ENCODE data around the gene TLE1. TPM values are rescaled to one million over a fixed set of nuclear protein-coding genes. Genes with fewer than 3 reads are reported as not detected.

The TLE1 gene
- total RNA-seq, 1 donor from 2014 or later: 124 TPM

DNA sequence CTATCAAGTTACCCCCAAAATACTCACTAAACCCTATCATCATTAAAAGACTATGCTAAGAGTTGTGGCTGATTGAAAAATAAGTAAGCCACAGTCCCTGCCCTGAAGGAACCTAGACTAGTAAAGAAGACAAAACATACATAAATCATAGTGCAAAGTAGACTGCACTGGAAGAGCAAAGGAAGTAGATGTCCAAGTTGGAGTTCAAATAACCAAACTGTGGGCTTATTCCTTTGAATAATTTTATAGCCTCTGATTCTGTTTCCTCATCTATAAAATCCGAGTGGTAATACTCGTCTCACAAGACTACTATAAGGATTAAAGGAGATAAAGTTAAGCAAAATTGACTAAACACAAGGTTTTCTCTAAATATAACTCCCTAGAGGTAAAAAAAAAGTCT is 140.4 kb downstream of the TLE1 start:
- no peak overlapping the region for H3K4me3 ChIP-seq (ENCODE audit: low read depth, low read length)
- no peak for DNase-seq (ENCODE audit: low read depth)
- no peak for TF ChIP-seq CTCF (conservative IDR thresholded peaks at IDR 0.05; ENCODE audit: low read depth, low read length)

DNA sequence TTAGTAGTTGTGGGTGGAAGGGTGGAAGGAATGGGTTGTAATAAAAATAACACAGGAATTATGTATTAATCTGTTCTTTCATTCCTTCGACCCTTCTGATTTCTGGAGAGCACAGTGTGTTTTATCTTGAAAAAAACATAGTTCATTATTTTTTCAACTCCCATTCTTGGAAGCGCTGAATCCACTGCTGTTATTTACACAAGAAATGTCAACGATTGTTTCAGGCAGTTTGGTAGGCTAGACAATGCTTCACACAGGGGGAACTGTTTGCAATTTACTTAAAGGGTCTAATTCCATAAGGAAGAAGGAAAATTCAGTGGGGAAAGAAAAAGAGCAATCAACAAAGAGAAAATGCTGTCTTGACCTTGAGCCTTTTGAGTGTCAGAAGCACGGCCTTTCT is 142.9 kb downstream of the TLE1 start:
- no peak for TF ChIP-seq CTCF (conservative IDR thresholded peaks at IDR 0.05; ENCODE audit: low read depth, low read length)
- no peak overlapping the region for H3K4me3 ChIP-seq (ENCODE audit: low read depth, low read length)
- no peak for DNase-seq (ENCODE audit: low read depth)

DNA sequence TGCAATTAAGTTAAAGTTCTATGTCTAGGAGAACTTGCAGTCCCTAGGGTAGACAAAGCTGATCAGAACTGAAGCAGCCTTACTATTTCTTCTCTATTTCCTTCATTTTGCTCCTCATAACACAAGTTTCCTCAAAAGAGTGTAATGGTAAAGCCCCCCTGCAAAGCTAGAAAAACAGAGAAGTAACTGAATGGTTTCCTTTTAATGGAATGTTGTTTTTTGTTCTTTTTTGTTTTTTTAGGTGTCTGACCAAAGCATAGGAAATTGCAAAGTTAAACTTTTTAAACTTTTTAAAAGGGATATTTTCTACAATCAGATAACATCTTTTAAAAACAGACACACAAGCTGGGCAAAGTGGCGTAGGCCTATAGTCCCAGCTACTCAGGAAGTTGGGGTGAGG is 145.7 kb downstream of the TLE1 start:
- DNase-seq (ENCODE audit: low read depth): no peak
- no peak overlapping the region for H3K4me3 ChIP-seq (ENCODE audit: low read depth, low read length)
- no peak for TF ChIP-seq CTCF (conservative IDR thresholded peaks at IDR 0.05; ENCODE audit: low read depth, low read length)

DNA sequence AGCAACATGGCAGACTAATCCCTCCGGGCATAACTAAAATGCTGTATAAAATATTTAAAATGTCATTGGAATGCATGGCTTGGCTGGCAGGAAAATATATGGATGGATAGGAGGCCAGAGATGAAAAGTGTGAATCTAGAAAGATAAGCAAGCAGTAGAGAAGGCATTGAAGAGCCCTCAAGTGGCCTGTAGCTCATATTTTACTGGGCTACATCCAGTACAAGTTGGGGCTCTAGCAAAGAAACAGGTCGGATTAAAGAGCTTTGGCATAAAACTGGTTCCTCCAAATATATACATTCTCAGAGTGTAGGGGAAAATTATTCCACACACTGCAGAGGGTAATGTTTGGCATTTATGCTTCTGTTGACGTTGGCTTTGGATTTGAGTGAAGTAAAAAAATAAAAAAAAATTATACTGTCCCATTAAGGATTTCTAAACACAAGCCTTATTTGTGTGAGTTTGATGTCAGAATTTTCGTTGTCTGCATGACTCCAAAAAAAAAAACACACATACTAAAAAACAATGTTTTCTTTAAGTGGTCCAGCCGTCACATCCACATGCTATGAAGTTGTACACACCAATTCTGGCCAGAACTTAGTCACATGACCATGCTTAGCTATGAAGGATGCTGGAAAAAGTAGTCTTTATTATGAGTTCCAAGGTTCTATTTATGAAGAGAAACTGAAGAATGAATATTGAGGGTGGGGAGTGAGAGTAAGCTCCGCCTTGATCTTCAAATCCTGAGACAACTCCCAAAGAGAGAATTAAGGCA is 147.0 kb downstream of the TLE1 start:
- no peak for DNase-seq (ENCODE audit: low read depth)
- TF ChIP-seq CTCF (conservative IDR thresholded peaks at IDR 0.05; ENCODE audit: low read depth, low read length): no peak
- H3K4me3 ChIP-seq (ENCODE audit: low read depth, low read length): no peak overlapping the region

GRCh38 chr9:81540142-81540710 is 149.1 kb downstream of the TLE1 start:
- H3K4me3 ChIP-seq (ENCODE audit: low read depth, low read length): no peak overlapping the region
- no peak for TF ChIP-seq CTCF (conservative IDR thresholded peaks at IDR 0.05; ENCODE audit: low read depth, low read length)
- no peak for DNase-seq (ENCODE audit: low read depth)

DNA sequence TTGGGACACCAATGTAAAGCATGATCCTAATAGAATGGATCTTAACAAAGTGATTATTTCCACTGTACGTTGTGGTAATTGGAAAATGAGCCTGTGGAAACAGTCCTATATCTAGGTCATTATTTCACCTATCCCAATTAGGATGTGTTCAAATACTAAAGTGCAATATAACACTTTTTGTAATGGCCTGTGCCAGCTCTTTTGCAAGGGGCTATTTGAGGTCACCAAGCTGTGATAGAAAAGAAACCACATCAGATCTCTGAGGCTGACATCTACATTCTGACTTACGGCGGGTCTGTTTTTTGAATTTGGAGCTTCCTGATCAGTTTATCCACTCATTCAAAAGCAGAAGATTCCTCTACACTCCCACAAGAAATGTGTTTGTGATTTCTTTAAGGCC is 150.0 kb downstream of the TLE1 start:
- DNase-seq (ENCODE audit: low read depth): no peak
- H3K4me3 ChIP-seq (ENCODE audit: low read depth, low read length): no peak overlapping the region
- TF ChIP-seq CTCF (conservative IDR thresholded peaks at IDR 0.05; ENCODE audit: low read depth, low read length): no peak

DNA sequence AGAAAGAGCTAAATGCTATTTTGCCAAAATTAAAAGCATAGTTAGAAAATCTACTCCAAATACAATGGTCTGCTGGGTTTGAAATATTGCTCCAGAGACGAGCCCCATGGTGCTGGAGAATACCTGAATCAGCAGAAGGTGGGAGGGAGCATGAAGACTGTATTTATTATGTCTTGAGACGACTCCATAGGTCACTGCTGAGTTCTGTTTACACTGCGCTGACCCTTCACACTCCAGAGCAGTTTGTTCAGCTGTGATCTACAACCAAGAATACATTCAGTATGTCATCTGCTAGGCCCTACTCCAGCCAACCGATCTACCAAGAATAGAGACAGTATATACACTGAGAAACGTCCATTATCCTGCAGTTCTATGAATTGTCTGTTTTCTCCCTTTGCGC is 150.5 kb downstream of the TLE1 start:
- no peak for TF ChIP-seq CTCF (conservative IDR thresholded peaks at IDR 0.05; ENCODE audit: low read depth, low read length)
- H3K4me3 ChIP-seq (ENCODE audit: low read depth, low read length): no peak overlapping the region
- DNase-seq (ENCODE audit: low read depth): no peak
